IMR-90 (cell line): Measurements from ENCODE around the gene SELENOO.

Experiments used
- BHLHE40 ChIP-seq: fragments of 150-350 bp; IDR thresholded peaks from 2 replicates; pipeline ENCODE4 v1.6.1; 2016; ENCODE audit warnings: mild to moderate bottlenecking, low read depth, low read length
- CHD1 ChIP-seq: IDR thresholded peaks from 2 replicates; pipeline ENCODE4 v1.6.1; 2012; ENCODE audit warnings: low read depth, low read length, improper control_type of control experiment
- CTCF ChIP-seq: conservative IDR thresholded peaks from 2 replicates; pipeline ENCODE4 v1.5.1; 2012; ENCODE audit warnings: mild to moderate bottlenecking, low read depth, low read length, improper control_type of control experiment
- FOS ChIP-seq: fragments of 150-350 bp; IDR thresholded peaks from 2 replicates; pipeline ENCODE4 v1.6.1; 2016; ENCODE audit warnings: low read depth, low read length
- MAFK ChIP-seq: IDR thresholded peaks from 2 replicates; pipeline ENCODE4 v1.6.1; 2012; ENCODE audit warnings: low read depth, low read length, improper control_type of control experiment
- MAZ ChIP-seq: IDR thresholded peaks from 2 replicates; pipeline ENCODE4 v1.6.1; 2012; ENCODE audit warnings: low read depth, mild to moderate bottlenecking, low read length, improper control_type of control experiment, moderate library complexity, borderline replicate concordance
- POLR2A ChIP-seq: IDR thresholded peaks from 2 replicates; pipeline ENCODE4 v1.6.1; 2012; ENCODE audit warnings: mild to moderate bottlenecking, low read depth, low read length
- RAD21 ChIP-seq: IDR thresholded peaks from 2 replicates; pipeline ENCODE4 v1.6.1; 2012; ENCODE audit warnings: low read length, improper control_type of control experiment
- RCOR1 ChIP-seq: IDR thresholded peaks from 2 replicates; pipeline ENCODE4 v1.6.1; 2012; ENCODE audit warnings: mild to moderate bottlenecking, low read length, improper control_type of control experiment; ENCODE audit not compliant: insufficient replicate concordance
- RFX5 ChIP-seq: IDR thresholded peaks from 2 replicates; pipeline ENCODE4 v1.8.0; 2012; ENCODE audit warnings: low read depth, mild to moderate bottlenecking, low read length, moderate library complexity
- SMC3 ChIP-seq: fragments of 150-350 bp; IDR thresholded peaks from 2 replicates; pipeline ENCODE4 v1.6.1; 2016; ENCODE audit warnings: low read depth, mild to moderate bottlenecking, antibody characterized with exemption, low read length, moderate library complexity

- no peak for TF ChIP-seq CTCF
- TF ChIP-seq RCOR1 = no peak
- TF ChIP-seq POLR2A = no peak
- TF ChIP-seq CHD1 = no peak
- TF ChIP-seq MAFK = no peak
- TF ChIP-seq FOS = no peak
- TF ChIP-seq RAD21 = no peak
- TF ChIP-seq MAZ = no peak
- no peak for TF ChIP-seq RFX5
- no peak for TF ChIP-seq BHLHE40
- no peak for TF ChIP-seq SMC3
Measured at GRCh38 chr22:50224071-50224470, 23.3 kb downstream of the SELENOO start.
